Panc1 (cell line): ENCODE data around the gene MAP3K4. TPM values are rescaled to one million over a fixed set of nuclear protein-coding genes. Genes with fewer than 3 reads are reported as not detected.

Experiments
- ATAC-seq: fragments of 200-7000 bp; cut with Tn5 transposase; 2 replicates; pipeline ENCODE4 v1.9.1; 2020; ENCODE audit warnings: mild to moderate bottlenecking, moderate library complexity
- BruUV-seq: library from RNA; stranded (reverse); fragments of 400-500 nt; replicated peaks from 2 replicates; lab custom pipeline; 2021; lab: Mats Ljungman, UMichigan
- CTCF ChIA-PET: fragments of 300-600 bp; sonication (Branson Sonifier 250); formaldehyde crosslinking; loops from one replicate; lab custom pipeline; 2022; ENCODE audit warnings: antibody characterized with exemption; lab: Charles Lee
- POLR2A ChIA-PET: fragments of 300-600 bp; sonication (Branson Sonifier 250); formaldehyde crosslinking; loops from one replicate; lab custom pipeline; 2022; ENCODE audit warnings: antibody characterized with exemption; lab: Charles Lee
- DNase-seq: peaks from one replicate; pipeline ENCODE4 v3.0.0-alpha.2; 2010; ENCODE audit warnings: low read depth, low spot score
- H3K27ac ChIP-seq: 2 replicates; pipeline ENCODE4 v1.5.1; 2011; ENCODE audit warnings: mild to moderate bottlenecking, low read length, inconsistent platforms
- H3K27me3 ChIP-seq: fragments of 200-500 bp; sonication (Bioruptor generic); 2 replicates; pipeline ENCODE4 v1.6.0; 2014; ENCODE audit warnings: low read length, inconsistent platforms; ENCODE audit not compliant: control insufficient read depth, insufficient read depth
- H3K36me3 ChIP-seq: fragments of 200-500 bp; sonication (Bioruptor generic); 2 replicates; pipeline ENCODE4 v1.5.1; 2014; ENCODE audit warnings: inconsistent platforms, mild to moderate bottlenecking, low read length, moderate library complexity; ENCODE audit not compliant: control insufficient read depth, insufficient read depth
- H3K4me1 ChIP-seq: 2 replicates; pipeline ENCODE4 v1.5.1; 2011; ENCODE audit warnings: inconsistent platforms, mild to moderate bottlenecking, low read length, moderate library complexity; ENCODE audit not compliant: control insufficient read depth, insufficient read depth
- H3K4me3 ChIP-seq, 2 experiments: 2 replicates each; pipeline ENCODE4 v1.5.1; 2011 to 2012; ENCODE audit warnings: low read depth in 2 of 2, low read length in 2 of 2, mild to moderate bottlenecking in 2 of 2, inconsistent platforms in 1 of 2, moderate library complexity in 1 of 2
- H3K9me3 ChIP-seq: fragments of 200-500 bp; sonication (Bioruptor generic); 2 replicates; pipeline ENCODE4 v1.5.1; 2014; ENCODE audit warnings: low read depth, mild to moderate bottlenecking, inconsistent platforms, low read length, moderate library complexity; ENCODE audit not compliant: control insufficient read depth, insufficient read depth
- POLR2AphosphoS5 ChIP-seq: IDR thresholded peaks from 2 replicates; pipeline ENCODE4 v1.6.1; 2012; ENCODE audit warnings: mild to moderate bottlenecking, low read depth, low read length, moderate library complexity
- SIN3A ChIP-seq: IDR thresholded peaks from 2 replicates; pipeline ENCODE4 v1.6.1; 2012; ENCODE audit warnings: low read depth, mild to moderate bottlenecking, low read length, moderate library complexity, borderline replicate concordance; ENCODE audit not compliant: insufficient read depth
- TCF7L2 ChIP-seq: IDR thresholded peaks from 2 replicates; pipeline ENCODE4 v1.6.1; 2011; ENCODE audit warnings: mild to moderate bottlenecking, low read depth, low read length, inconsistent platforms
- in situ Hi-C: cut with HindIII; loops from 2 replicates; pipeline ENCODE4 v1.10.0; 2016; ENCODE audit warnings: low sequenced_read_pairs, low pct_unique_long_range_greater_than_20kb
- intact Hi-C: fragments of 100-400 bp; cut with micrococcal nuclease; formaldehyde crosslinking; loops from one replicate; pipeline ENCODE4 v1.10.0; 2022; ENCODE audit not compliant: unreplicated experiment
- total RNA-seq: library from RNA; stranded (reverse); gene quantifications from one replicate; pipeline ENCODE4 v1.2.1, GENCODE V29; 2021; ENCODE audit not compliant: unreplicated experiment
- TF ChIP-seq, protein P1 (sequence below), 2 experiments: IDR thresholded peaks; 2 replicates each; pipeline ENCODE4 v1.6.1; 2011 to 2012; ENCODE audit warnings: low read depth in 2 of 2, control low read depth in 1 of 2, low read length in 1 of 2, mild to moderate bottlenecking in 1 of 2, moderate library complexity in 1 of 2; ENCODE audit not compliant: insufficient read depth in 1 of 2
- TF ChIP-seq, protein P2 (sequence below): fragments of 450-650 bp; IDR thresholded peaks from 2 replicates; pipeline ENCODE4 v1.5.1; 2017; ENCODE audit warnings: mild to moderate bottlenecking

The MAP3K4 gene
- total RNA-seq, 1 experiment from 2014 or later = 49.3 TPM

DNA sequence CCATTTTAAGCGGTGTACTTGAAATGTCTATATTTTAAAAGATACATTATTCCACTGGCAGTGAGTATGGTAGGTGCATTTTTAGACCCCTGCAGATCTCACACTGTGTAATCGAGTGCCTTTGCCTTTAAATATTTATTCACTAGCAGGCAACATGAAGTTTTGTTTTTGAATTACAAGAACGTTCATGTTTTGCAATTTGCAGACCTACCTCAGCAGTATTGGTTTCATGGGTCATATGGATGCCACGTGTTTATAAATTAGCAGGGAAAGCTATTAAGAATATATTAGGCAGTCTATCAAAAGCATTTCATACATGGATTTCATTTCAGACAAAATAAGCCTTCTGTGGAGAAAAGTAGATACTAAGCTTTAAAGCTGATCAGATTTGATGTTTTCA, 7.2 kb downstream of the MAP3K4 start:
- Histone ChIP-seq H3K27me3 (no peaks in the 10 kb centered on the region), H3K27ac (no peak overlapping the region), H3K9me3 (no peaks in the 10 kb centered on the region), H3K4me3 (no peak overlapping the region), H3K36me3 (no peaks in the 10 kb centered on the region; the same call in 1 of the 2 replicates), H3K4me1 (peaks cover 16% of the 10 kb centered on the region)
- BruUV-seq = no TSS peak
- in situ Hi-C loops = no loop called here
- CTCF ChIA-PET = no interaction called here
- POLR2A ChIA-PET = no interaction called here
- TF ChIP-seq, protein P1, sequence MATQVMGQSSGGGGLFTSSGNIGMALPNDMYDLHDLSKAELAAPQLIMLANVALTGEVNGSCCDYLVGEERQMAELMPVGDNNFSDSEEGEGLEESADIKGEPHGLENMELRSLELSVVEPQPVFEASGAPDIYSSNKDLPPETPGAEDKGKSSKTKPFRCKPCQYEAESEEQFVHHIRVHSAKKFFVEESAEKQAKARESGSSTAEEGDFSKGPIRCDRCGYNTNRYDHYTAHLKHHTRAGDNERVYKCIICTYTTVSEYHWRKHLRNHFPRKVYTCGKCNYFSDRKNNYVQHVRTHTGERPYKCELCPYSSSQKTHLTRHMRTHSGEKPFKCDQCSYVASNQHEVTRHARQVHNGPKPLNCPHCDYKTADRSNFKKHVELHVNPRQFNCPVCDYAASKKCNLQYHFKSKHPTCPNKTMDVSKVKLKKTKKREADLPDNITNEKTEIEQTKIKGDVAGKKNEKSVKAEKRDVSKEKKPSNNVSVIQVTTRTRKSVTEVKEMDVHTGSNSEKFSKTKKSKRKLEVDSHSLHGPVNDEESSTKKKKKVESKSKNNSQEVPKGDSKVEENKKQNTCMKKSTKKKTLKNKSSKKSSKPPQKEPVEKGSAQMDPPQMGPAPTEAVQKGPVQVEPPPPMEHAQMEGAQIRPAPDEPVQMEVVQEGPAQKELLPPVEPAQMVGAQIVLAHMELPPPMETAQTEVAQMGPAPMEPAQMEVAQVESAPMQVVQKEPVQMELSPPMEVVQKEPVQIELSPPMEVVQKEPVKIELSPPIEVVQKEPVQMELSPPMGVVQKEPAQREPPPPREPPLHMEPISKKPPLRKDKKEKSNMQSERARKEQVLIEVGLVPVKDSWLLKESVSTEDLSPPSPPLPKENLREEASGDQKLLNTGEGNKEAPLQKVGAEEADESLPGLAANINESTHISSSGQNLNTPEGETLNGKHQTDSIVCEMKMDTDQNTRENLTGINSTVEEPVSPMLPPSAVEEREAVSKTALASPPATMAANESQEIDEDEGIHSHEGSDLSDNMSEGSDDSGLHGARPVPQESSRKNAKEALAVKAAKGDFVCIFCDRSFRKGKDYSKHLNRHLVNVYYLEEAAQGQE (IDR thresholded peaks at IDR 0.05; ENCODE audit: insufficient read depth in 1 of 2, low read depth in 2 of 2, low read length in 1 of 2) = no peak
- TF ChIP-seq, protein P2, sequence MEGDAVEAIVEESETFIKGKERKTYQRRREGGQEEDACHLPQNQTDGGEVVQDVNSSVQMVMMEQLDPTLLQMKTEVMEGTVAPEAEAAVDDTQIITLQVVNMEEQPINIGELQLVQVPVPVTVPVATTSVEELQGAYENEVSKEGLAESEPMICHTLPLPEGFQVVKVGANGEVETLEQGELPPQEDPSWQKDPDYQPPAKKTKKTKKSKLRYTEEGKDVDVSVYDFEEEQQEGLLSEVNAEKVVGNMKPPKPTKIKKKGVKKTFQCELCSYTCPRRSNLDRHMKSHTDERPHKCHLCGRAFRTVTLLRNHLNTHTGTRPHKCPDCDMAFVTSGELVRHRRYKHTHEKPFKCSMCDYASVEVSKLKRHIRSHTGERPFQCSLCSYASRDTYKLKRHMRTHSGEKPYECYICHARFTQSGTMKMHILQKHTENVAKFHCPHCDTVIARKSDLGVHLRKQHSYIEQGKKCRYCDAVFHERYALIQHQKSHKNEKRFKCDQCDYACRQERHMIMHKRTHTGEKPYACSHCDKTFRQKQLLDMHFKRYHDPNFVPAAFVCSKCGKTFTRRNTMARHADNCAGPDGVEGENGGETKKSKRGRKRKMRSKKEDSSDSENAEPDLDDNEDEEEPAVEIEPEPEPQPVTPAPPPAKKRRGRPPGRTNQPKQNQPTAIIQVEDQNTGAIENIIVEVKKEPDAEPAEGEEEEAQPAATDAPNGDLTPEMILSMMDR = no peak
- no peak for TF ChIP-seq SIN3A
- TF ChIP-seq POLR2AphosphoS5 = no peak
- TF ChIP-seq TCF7L2 = no peak
- intact Hi-C loops = no loop called here
- DNase-seq (no peak), ATAC-seq (no peak)

- DNase-seq = no peak
- Histone ChIP-seq H3K4me3 (no peak overlapping the region), H3K36me3 (no peaks in the 10 kb centered on the region; the same call in 1 of the 2 replicates), H3K9me3 (no peaks in the 10 kb centered on the region), H3K27ac (no peak overlapping the region), H3K27me3 (no peaks in the 10 kb centered on the region), H3K4me1 (peaks cover 16% of the 10 kb centered on the region)
- no TSS peak for BruUV-seq
- CTCF ChIA-PET = no interaction called here
- in situ Hi-C loops = no loop called here
- intact Hi-C loops = no loop called here
- ATAC-seq = no peak
- TF ChIP-seq TCF7L2 = no peak
- no peak for TF ChIP-seq SIN3A
- TF ChIP-seq, protein P2 = no peak
- TF ChIP-seq POLR2AphosphoS5 = no peak
- TF ChIP-seq, protein P1 (IDR thresholded peaks at IDR 0.05; ENCODE audit: insufficient read depth in 1 of 2, low read depth in 2 of 2, low read length in 1 of 2) = no peak
- POLR2A ChIA-PET = no interaction called here
Observed at GRCh38 chr6:160999516-160999915, 7.9 kb downstream of the MAP3K4 start.
